Hepatocyte (in vitro differentiated cells): ENCODE data around the gene OR2Z1. TPM values are rescaled to one million over a fixed set of nuclear protein-coding genes. Genes with fewer than 3 reads are reported as not detected.

ENCODE experiments used
- DNase-seq: peaks from one replicate; pipeline ENCODE4 v3.0.0-alpha.2; 2016; ENCODE audit warnings: low spot score
- H2AFZ ChIP-seq: fragments of 200-600 bp; sonication (generic); 2 replicates; pipeline ENCODE4 v1.6.0; 2016; ENCODE audit warnings: antibody characterized with exemption, mild to moderate bottlenecking
- H3K27ac ChIP-seq: fragments of 200-600 bp; sonication (generic); 2 replicates; pipeline ENCODE4 v1.5.1; 2016; ENCODE audit warnings: mild to moderate bottlenecking
- H3K27me3 ChIP-seq: fragments of 200-600 bp; sonication (generic); 2 replicates; pipeline ENCODE4 v1.6.1; 2016
- H3K36me3 ChIP-seq: fragments of 200-600 bp; sonication (generic); replicated peaks from 2 replicates; pipeline ENCODE4 v1.5.1; 2016; ENCODE audit warnings: low read depth; ENCODE audit not compliant: insufficient read depth
- H3K4me1 ChIP-seq: fragments of 200-600 bp; sonication (generic); 2 replicates; pipeline ENCODE4 v1.5.1; 2016; ENCODE audit warnings: mild to moderate bottlenecking, moderate library complexity; ENCODE audit not compliant: insufficient read depth
- H3K4me2 ChIP-seq: fragments of 200-600 bp; sonication (generic); 2 replicates; pipeline ENCODE4 v1.6.0; 2016
- H3K4me3 ChIP-seq: fragments of 200-600 bp; sonication (generic); 2 replicates; pipeline ENCODE4 v1.5.1; 2016; ENCODE audit warnings: mild to moderate bottlenecking
- H3K79me2 ChIP-seq: fragments of 200-600 bp; sonication (generic); 2 replicates; pipeline ENCODE4 v1.6.0; 2017; ENCODE audit warnings: mild to moderate bottlenecking
- H3K9me2 ChIP-seq: fragments of 200-600 bp; sonication (generic); replicated peaks from 2 replicates; pipeline ENCODE4 v1.6.0; 2017; ENCODE audit warnings: mild to moderate bottlenecking; ENCODE audit not compliant: insufficient read depth
- H3K9me3 ChIP-seq: fragments of 200-600 bp; sonication (generic); 2 replicates; pipeline ENCODE4 v1.5.1; 2016; ENCODE audit warnings: low read depth, mild to moderate bottlenecking
- H4K20me1 ChIP-seq: fragments of 200-600 bp; sonication (generic); 2 replicates; pipeline ENCODE4 v1.6.0; 2016; ENCODE audit warnings: mild to moderate bottlenecking; ENCODE audit not compliant: insufficient read depth, poor library complexity, severe bottlenecking
- EZH2 ChIP-seq: fragments of 200-600 bp; sonication (generic); IDR thresholded peaks from 2 replicates; pipeline ENCODE4 v1.6.1; 2016; ENCODE audit warnings: antibody characterized with exemption, mild to moderate bottlenecking, borderline replicate concordance
- EZH2phosphoT487 ChIP-seq: fragments of 200-600 bp; sonication (generic); IDR thresholded peaks from one replicate; pipeline ENCODE4 v1.6.1; 2018; ENCODE audit warnings: antibody characterized with exemption, mild to moderate bottlenecking, low read depth, moderate library complexity; ENCODE audit not compliant: unreplicated experiment, severe bottlenecking
- WGBS: methylation state at CpG from one replicate; pipeline ENCODE4 v1.1.6; 2016; ENCODE audit warnings: low lambda C conversion rate; ENCODE audit errors: missing lambda C conversion rate; 5-methylcytosine and 5-hydroxymethylcytosine counted together
- polyA plus RNA-seq: library from polyadenylated mRNA; unstranded; fragments of >200 nt; fragmentation: Nextera tagmentation; extraction: Ambion mirVana; gene quantifications from 2 replicates; pipeline ENCODE4 v1.2.1, GENCODE V29; 2016
- total RNA-seq: library from RNA; depleted of rRNA; stranded (reverse); fragments of >200 nt; gene quantifications from 2 replicates; pipeline ENCODE4 v1.2.3, GENCODE V29; 2014
- TF ChIP-seq, protein P1 (sequence below): fragments of 200-600 bp; sonication (generic); IDR thresholded peaks from 2 replicates; pipeline ENCODE4 v1.5.1; 2016; ENCODE audit warnings: antibody characterized with exemption, mild to moderate bottlenecking; ENCODE audit not compliant: poor library complexity

The OR2Z1 gene
- total and polyA plus RNA-seq, 2 experiments from 2014 or later, result not detected

GRCh38 chr19:8682472-8682871 lies 39.0 kb upstream of the OR2Z1 start:
- WGBS, result 61% methylated on average over 2 of the region's 2 CpGs
- H3K79me2 ChIP-seq, result no peaks in the 10 kb centered on the region
- TF ChIP-seq, protein P1, sequence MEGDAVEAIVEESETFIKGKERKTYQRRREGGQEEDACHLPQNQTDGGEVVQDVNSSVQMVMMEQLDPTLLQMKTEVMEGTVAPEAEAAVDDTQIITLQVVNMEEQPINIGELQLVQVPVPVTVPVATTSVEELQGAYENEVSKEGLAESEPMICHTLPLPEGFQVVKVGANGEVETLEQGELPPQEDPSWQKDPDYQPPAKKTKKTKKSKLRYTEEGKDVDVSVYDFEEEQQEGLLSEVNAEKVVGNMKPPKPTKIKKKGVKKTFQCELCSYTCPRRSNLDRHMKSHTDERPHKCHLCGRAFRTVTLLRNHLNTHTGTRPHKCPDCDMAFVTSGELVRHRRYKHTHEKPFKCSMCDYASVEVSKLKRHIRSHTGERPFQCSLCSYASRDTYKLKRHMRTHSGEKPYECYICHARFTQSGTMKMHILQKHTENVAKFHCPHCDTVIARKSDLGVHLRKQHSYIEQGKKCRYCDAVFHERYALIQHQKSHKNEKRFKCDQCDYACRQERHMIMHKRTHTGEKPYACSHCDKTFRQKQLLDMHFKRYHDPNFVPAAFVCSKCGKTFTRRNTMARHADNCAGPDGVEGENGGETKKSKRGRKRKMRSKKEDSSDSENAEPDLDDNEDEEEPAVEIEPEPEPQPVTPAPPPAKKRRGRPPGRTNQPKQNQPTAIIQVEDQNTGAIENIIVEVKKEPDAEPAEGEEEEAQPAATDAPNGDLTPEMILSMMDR, result no peak
- no peak for TF ChIP-seq EZH2
- TF ChIP-seq EZH2phosphoT487, result no peak

GRCh38 chr19:8682931-8683330 lies 38.5 kb upstream of the OR2Z1 start:
- Histone ChIP-seq H3K36me3 (no peaks in the 10 kb centered on the region), H3K4me3 (no peak overlapping the region), H3K4me2 (no peak overlapping the region), H4K20me1 (no peaks in the 10 kb centered on the region), H3K79me2 (no peaks in the 10 kb centered on the region), H2AFZ (no peak overlapping the region), H3K4me1 (no peaks in the 10 kb centered on the region), H3K27ac (no peak overlapping the region), H3K9me2 (no peaks in the 10 kb centered on the region), H3K9me3 (no peaks in the 10 kb centered on the region), H3K27me3 (no peaks in the 10 kb centered on the region)
- DNase-seq, result no peak
- TF ChIP-seq EZH2phosphoT487 (no peak), EZH2 (no peak)
- TF ChIP-seq, protein P1, result no peak
- WGBS, result 68% methylated on average over 1 of the region's 1 CpG

More at GRCh38 chr19:8682472-8682871, 39.0 kb upstream of the OR2Z1 start:
- DNase-seq, result no peak
- no peak overlapping the region for H3K4me2 ChIP-seq
- H2AFZ ChIP-seq, result no peak overlapping the region
- H3K27me3 ChIP-seq, result no peaks in the 10 kb centered on the region
- H3K36me3 ChIP-seq, result no peaks in the 10 kb centered on the region
- no peaks in the 10 kb centered on the region for H3K9me2 ChIP-seq
- H3K4me1 ChIP-seq, result no peaks in the 10 kb centered on the region
- no peak overlapping the region for H3K27ac ChIP-seq
- no peaks in the 10 kb centered on the region for H3K9me3 ChIP-seq
- H3K4me3 ChIP-seq, result no peak overlapping the region
- H4K20me1 ChIP-seq, result no peaks in the 10 kb centered on the region

GRCh38 chr19:8684001-8684902 lies 37.2 kb upstream of the OR2Z1 start:
- Histone ChIP-seq H3K27me3 (no peaks in the 10 kb centered on the region), H3K9me2 (no peaks in the 10 kb centered on the region), H3K4me1 (no peaks in the 10 kb centered on the region), H4K20me1 (no peaks in the 10 kb centered on the region), H3K27ac (no peak overlapping the region), H3K4me3 (no peak overlapping the region), H3K4me2 (no peak overlapping the region), H3K9me3 (no peaks in the 10 kb centered on the region), H3K79me2 (no peaks in the 10 kb centered on the region), H2AFZ (no peak overlapping the region), H3K36me3 (no peaks in the 10 kb centered on the region)
- 78% methylated on average over 21 of the region's 21 CpGs for WGBS
- TF ChIP-seq EZH2phosphoT487, result no peak
- no peak for TF ChIP-seq EZH2
- TF ChIP-seq, protein P1, result no peak
- DNase-seq, result no peak
